Measurements from ENCODE around the gene TLX1. TPM values are rescaled to one million over a fixed set of nuclear protein-coding genes. Genes with fewer than 3 reads are reported as not detected.

The TLX1 gene
- polyA plus RNA-seq, 2 of the 4 experiments (the other 2 are of a cell fraction) = 0.06 TPM; not detected in 1

DNA sequence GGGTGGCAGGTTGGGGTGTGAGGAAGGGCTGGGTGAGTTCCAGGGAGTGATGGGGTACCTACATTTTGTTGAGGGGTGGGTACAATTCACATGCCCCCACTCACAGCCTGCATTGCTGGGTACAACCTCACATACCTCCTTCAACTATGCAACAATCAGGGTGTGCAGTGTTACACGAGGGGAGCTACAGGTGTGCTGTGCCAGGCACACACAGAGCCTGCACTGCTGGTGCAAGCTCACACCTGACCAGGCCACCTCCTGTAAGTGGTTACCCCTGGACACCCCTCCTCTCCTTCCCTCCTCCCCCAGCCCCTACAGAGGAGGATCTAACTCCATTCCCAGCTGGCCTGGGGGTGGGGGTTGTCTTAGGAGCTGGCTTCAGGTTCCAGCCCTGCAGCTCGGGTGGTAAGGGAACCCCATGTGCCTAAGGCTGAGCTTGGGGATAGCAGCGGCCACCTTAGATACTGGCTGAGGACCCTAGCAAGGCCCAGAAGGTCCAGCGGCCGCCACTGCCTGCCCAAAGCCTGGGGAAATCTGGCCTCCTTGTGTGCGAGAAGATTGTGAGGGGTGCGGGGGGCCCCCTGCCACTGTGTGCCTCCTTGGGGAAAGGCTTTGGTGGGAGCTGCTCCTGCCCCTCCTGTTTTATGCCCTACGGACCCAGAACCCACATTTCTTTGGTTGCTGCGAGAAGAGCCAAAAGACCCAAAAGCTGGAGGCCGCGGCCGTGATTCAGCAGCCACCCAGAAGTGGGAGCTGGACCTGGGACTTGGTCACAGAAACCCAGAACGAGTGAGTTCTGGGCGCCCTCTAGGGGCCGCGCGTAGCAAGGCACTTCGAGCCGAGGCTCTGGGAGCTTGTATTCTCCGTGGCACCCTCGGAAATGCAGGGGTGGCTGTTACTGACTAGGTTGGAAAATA lies 10.8 kb downstream of the TLX1 start (continued):
- TF ChIP-seq SMC3 (IDR thresholded peaks at IDR 0.05) (peak; percentile 85), MAFK (IDR thresholded peaks at IDR 0.05; ENCODE audit: partially characterized antibody) (no peak), RAD21 (conservative IDR thresholded peaks at IDR 0.05 in 1 of 2, IDR thresholded peaks at IDR 0.05 in 1 of 2) (peak; percentile 91 to 92), NPAS2 (CRISPR knock-in tag; IDR thresholded peaks at IDR 0.05; ENCODE audit: borderline replicate concordance) (no peak), RFX5 (IDR thresholded peaks at IDR 0.05) (no peak), CEBPB (IDR thresholded peaks at IDR 0.05) (no peak), FOSB (CRISPR knock-in tag; IDR thresholded peaks at IDR 0.05) (no peak), RNF2 (IDR thresholded peaks at IDR 0.05; ENCODE audit: borderline replicate concordance, low read depth) (no peak), GATA3 (IDR thresholded peaks at IDR 0.05; ENCODE audit: borderline replicate concordance) (no peak), TP53 (CRISPR knock-in tag; IDR thresholded peaks at IDR 0.05) (no peak), ZC3H11A (IDR thresholded peaks at IDR 0.05) (no peak), RARB (CRISPR knock-in tag; IDR thresholded peaks at IDR 0.05) (no peak), MAZ (IDR thresholded peaks at IDR 0.05; ENCODE audit: borderline replicate concordance, low read depth, low read length) (no peak), PHF8 (IDR thresholded peaks at IDR 0.05; ENCODE audit: borderline replicate concordance, low read depth) (no peak), NFE2L2 (conservative IDR thresholded peaks at IDR 0.05; ENCODE audit: low read length) (0 out of 2 replicates have a peak, but pooled peaks have one; percentile 17)
- TF ChIP-seq, protein P1, sequence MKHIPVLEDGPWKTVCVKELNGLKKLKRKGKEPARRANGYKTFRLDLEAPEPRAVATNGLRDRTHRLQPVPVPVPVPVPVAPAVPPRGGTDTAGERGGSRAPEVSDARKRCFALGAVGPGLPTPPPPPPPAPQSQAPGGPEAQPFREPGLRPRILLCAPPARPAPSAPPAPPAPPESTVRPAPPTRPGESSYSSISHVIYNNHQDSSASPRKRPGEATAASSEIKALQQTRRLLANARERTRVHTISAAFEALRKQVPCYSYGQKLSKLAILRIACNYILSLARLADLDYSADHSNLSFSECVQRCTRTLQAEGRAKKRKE (CRISPR knock-in tag; IDR thresholded peaks at IDR 0.05; ENCODE audit: low read depth) = no peak
- TF ChIP-seq, protein P2, sequence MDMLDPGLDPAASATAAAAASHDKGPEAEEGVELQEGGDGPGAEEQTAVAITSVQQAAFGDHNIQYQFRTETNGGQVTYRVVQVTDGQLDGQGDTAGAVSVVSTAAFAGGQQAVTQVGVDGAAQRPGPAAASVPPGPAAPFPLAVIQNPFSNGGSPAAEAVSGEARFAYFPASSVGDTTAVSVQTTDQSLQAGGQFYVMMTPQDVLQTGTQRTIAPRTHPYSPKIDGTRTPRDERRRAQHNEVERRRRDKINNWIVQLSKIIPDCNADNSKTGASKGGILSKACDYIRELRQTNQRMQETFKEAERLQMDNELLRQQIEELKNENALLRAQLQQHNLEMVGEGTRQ (IDR thresholded peaks at IDR 0.05) = no peak

DNA sequence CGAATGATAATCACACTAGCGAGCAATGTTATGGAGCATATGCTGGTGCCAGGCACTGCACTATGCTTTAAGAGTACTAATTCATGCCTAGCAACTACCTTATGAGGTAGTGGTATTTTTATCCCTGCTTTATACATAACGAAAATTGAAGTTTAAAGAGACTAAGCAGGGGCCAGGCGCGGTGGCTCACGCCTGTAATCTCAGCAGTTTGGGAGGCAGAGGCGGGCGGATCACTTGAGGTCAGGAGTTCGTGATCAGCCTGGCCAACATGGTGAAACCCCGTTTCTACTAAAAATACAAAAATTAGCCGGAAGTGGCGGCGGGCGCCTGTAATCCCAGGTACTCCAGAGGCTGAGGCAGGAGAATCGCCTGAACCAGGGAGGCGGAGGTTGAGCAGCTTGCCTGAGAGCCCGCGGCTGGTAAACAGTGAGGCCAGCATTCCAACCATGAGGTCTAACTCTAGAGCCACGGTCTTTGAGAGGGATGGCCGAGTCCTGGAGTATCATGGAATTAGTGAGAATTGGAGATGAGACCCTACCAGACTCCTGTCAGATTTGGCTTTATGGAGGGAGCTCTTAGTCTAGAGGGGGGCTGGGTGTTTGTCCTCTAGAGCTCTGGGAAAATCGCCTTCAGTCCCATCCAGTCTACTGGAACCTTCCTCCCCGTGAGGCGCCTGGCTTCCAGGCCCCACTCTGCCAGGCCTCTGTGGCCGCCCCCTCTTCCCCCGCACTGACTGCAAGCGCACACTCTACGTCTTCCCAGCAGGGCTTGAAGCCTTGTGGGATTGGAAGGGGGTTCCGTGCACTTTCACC lies 11.6 kb downstream of the TLX1 start:
- Histone ChIP-seq H3K4me1 (0 out of 3 replicates have a peak, but pooled peaks cover 3% of the 10 kb centered on the region), H3K27ac (no peak overlapping the region), H3K4me3 (no peak overlapping the region), H3K4me2 (peak overlapping the region; percentile 47), H3K9me3 (no peaks in the 10 kb centered on the region)
- no peak for FAIRE-seq
- POLR2A ChIA-PET = interaction anchor here (0.6 to 1.5 kb wide), 8 partner anchors 47 to 972 kb away, joined by 3 to 10 read pairs (median 4); no protein-coding TSS in a partner anchor
- 62% methylated on average over 28 of the region's 28 CpGs for WGBS (ENCODE audit: missing lambda C conversion rate)
- no peak for TF ChIP-seq MAFK (IDR thresholded peaks at IDR 0.05; ENCODE audit: partially characterized antibody)
- no peak for TF ChIP-seq HOXB5 (CRISPR knock-in tag; IDR thresholded peaks at IDR 0.05)
- no peak for TF ChIP-seq BHLHE40 (IDR thresholded peaks at IDR 0.05; ENCODE audit: low read depth, low read length)
- TF ChIP-seq, protein P3, sequence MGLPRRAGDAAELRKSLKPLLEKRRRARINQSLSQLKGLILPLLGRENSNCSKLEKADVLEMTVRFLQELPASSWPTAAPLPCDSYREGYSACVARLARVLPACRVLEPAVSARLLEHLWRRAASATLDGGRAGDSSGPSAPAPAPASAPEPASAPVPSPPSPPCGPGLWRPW (IDR thresholded peaks at IDR 0.05) = no peak
- no peak for TF ChIP-seq RFX5 (IDR thresholded peaks at IDR 0.05)
- TF ChIP-seq NFE2L2 (conservative IDR thresholded peaks at IDR 0.05; ENCODE audit: low read length) = no peak
- TF ChIP-seq, protein P1 (CRISPR knock-in tag; IDR thresholded peaks at IDR 0.05; ENCODE audit: low read depth) = no peak
- TF ChIP-seq HOXA7 (CRISPR knock-in tag; IDR thresholded peaks at IDR 0.05) = no peak
- no peak for TF ChIP-seq HDAC2 (IDR thresholded peaks at IDR 0.05)
- TF ChIP-seq, protein P4, sequence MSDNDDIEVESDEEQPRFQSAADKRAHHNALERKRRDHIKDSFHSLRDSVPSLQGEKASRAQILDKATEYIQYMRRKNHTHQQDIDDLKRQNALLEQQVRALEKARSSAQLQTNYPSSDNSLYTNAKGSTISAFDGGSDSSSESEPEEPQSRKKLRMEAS (IDR thresholded peaks at IDR 0.05) = no peak
- TF ChIP-seq FOSB (CRISPR knock-in tag; IDR thresholded peaks at IDR 0.05) = no peak
- no peak for TF ChIP-seq KDM1A (IDR thresholded peaks at IDR 0.05; ENCODE audit: low read depth)
- no peak for TF ChIP-seq EHF (CRISPR knock-in tag; IDR thresholded peaks at IDR 0.05)
- TF ChIP-seq EHMT2 (IDR thresholded peaks at IDR 0.05; ENCODE audit: low read depth) = no peak
- no peak for TF ChIP-seq CHD2 (IDR thresholded peaks at IDR 0.05; ENCODE audit: low read length, partially characterized antibody)
- peak in 1 of 2 experiments; percentile 8; a peak in 2 of 6 replicates for ATAC-seq
- CTCF ChIA-PET = interaction anchor here (0.6 to 19.4 kb wide), 67 partner anchors 10 to 546 kb away, joined by 3 to 463 read pairs (median 7); partner anchors contain the start of genes KAZALD1, LZTS2, PDZD7 and SFXN3
- DNase-seq (ENCODE audit: low read depth in 1 of 2, low spot score in 1 of 2) = no peak

All from A549 (cell line).